ENCODE data around the gene TOP1. TPM values are rescaled to one million over a fixed set of nuclear protein-coding genes. Genes with fewer than 3 reads are reported as not detected.
A peak's percentile ranks its signal among the peaks of the same experiment; 100 is the strongest.

The TOP1 gene
- total RNA-seq, 1 donor from 2014 or later = 62.7 TPM

- Mint-ChIP-seq H3K36me3 (ENCODE audit: low read depth) (no peaks in the 10 kb centered on the region), H3K27me3 (no peaks in the 10 kb centered on the region), H3K4me3 (no peak overlapping the region), H3K9me3 (no peaks in the 10 kb centered on the region), H3K4me1 (peaks cover 47% of the 10 kb centered on the region), H3K27ac (no peak overlapping the region)
- ATAC-seq (ENCODE audit: low read depth) (no peak), DNase-seq (no peak)
- intact Hi-C loops (cut with micrococcal nuclease) = no loop called here
- no peak for TF ChIP-seq CTCF (IDR thresholded peaks at IDR 0.05)
- CTCF ChIA-PET = interaction anchor here (1.5 to 2.5 kb wide), 2 partner anchors 16 to 40 kb away, joined by 4 to 13 read pairs; no protein-coding TSS in a partner anchor
- POLR2A ChIA-PET = interaction anchor here (2.3 kb wide), 1 partner anchor 16 kb away, joined by 13 read pairs; no protein-coding TSS in a partner anchor
These were observed 21.6 kb upstream of the TOP1 start for GRCh38 chr20:41006936-41007474.

DNA sequence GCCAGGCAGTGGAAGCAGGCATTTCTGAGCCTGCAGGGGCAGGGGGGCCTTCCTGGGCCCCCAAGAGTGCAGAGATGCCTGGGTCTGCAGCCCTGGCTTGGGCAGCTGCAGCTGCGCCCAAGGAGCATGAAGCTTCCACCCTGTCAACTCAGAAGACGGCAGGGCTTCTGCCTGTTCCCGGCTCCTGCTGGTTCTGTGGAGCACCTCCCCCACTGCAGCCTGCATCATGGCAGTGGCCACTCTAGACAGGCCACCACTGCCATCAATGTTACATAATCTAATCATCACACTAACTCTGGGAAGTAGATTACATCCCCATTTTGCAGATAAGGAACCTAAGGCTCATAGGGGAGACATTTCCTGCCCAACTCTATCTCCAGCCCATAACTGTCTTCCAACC lies 21.1 kb upstream of the TOP1 start:
- CTCF ChIA-PET = interaction anchor here (2.5 kb wide), 1 partner anchor 16 kb away, joined by 13 read pairs; no protein-coding TSS in a partner anchor
- no peak for TF ChIP-seq CTCF (IDR thresholded peaks at IDR 0.05)
- Mint-ChIP-seq H3K9me3 (no peaks in the 10 kb centered on the region), H3K4me1 (peaks cover 52% of the 10 kb centered on the region), H3K4me3 (no peak overlapping the region), H3K36me3 (ENCODE audit: low read depth) (no peaks in the 10 kb centered on the region), H3K27me3 (no peaks in the 10 kb centered on the region), H3K27ac (peak overlapping the region; percentile 73)
- ATAC-seq (ENCODE audit: low read depth) (no peak), DNase-seq (no peak)
- intact Hi-C loops (cut with micrococcal nuclease) = no loop called here
- POLR2A ChIA-PET = interaction anchor here (2.3 to 5.9 kb wide), 3 partner anchors 15 to 22 kb away, joined by 13 to 148 read pairs (median 49); partner anchors contain the start of gene TOP1

GRCh38 chr20:41009946-41010345 lies 18.7 kb upstream of the TOP1 start:
- H3K27ac Mint-ChIP-seq = peak overlapping the region; percentile 18
- ATAC-seq (ENCODE audit: low read depth) = no peak

GRCh38 chr20:41011551-41012067 lies 17.0 kb upstream of the TOP1 start:
- Mint-ChIP-seq H3K4me1 (peaks cover 49% of the 10 kb centered on the region), H3K4me3 (peak overlapping the region; percentile 70), H3K27ac (peak overlapping the region; percentile 84), H3K27me3 (no peaks in the 10 kb centered on the region), H3K36me3 (ENCODE audit: low read depth) (no peaks in the 10 kb centered on the region), H3K9me3 (no peaks in the 10 kb centered on the region)
- POLR2A ChIA-PET = interaction anchor here (0.7 to 5.9 kb wide), 12 partner anchors 8 to 47 kb away, joined by 3 to 148 read pairs (median 4); partner anchors contain the start of gene TOP1
- CTCF ChIA-PET = interaction anchor here (0.8 to 4.5 kb wide), 7 partner anchors 12 to 83 kb away, joined by 3 to 45 read pairs (median 4); no protein-coding TSS in a partner anchor
- ATAC-seq (ENCODE audit: low read depth) (peak; percentile 94), DNase-seq (peak; percentile 40)
- TF ChIP-seq CTCF (IDR thresholded peaks at IDR 0.05) = no peak
- intact Hi-C loops (cut with micrococcal nuclease) = loop anchor here (1.0 to 2.0 kb wide), 5 partner anchors 8 to 43 kb away; partner anchors contain the start of gene TOP1

More at GRCh38 chr20:41009946-41010345, 18.7 kb upstream of the TOP1 start:
- POLR2A ChIA-PET = interaction anchor here (5.2 to 5.9 kb wide), 2 partner anchors 17 to 20 kb away, joined by 49 to 148 read pairs; partner anchors contain the start of gene TOP1
- no peak overlapping the region for H3K4me3 Mint-ChIP-seq
- DNase-seq = no peak
- intact Hi-C loops (cut with micrococcal nuclease) = loop anchor here (2.0 kb wide), 1 partner anchor 39 kb away; no protein-coding TSS in a partner anchor
- no peaks in the 10 kb centered on the region for H3K27me3 Mint-ChIP-seq
- H3K36me3 Mint-ChIP-seq (ENCODE audit: low read depth) = no peaks in the 10 kb centered on the region
- no peaks in the 10 kb centered on the region for H3K9me3 Mint-ChIP-seq
- peaks cover 49% of the 10 kb centered on the region for H3K4me1 Mint-ChIP-seq
- CTCF ChIA-PET = interaction anchor here (1.3 to 4.5 kb wide), 2 partner anchors 18 to 85 kb away, joined by 4 to 45 read pairs; no protein-coding TSS in a partner anchor
- no peak for TF ChIP-seq CTCF (IDR thresholded peaks at IDR 0.05)

- Mint-ChIP-seq H3K27me3 (no peaks in the 10 kb centered on the region), H3K4me1 (peaks cover 36% of the 10 kb centered on the region), H3K9me3 (no peaks in the 10 kb centered on the region), H3K27ac (no peak overlapping the region), H3K36me3 (ENCODE audit: low read depth) (no peaks in the 10 kb centered on the region), H3K4me3 (no peak overlapping the region)
- ChIA-PET POLR2A (no interaction called here), CTCF (interaction anchor here (1.3 kb wide), 1 partner anchor 24 kb away, joined by 4 read pairs; no protein-coding TSS in a partner anchor)
- DNase-seq (no peak), ATAC-seq (ENCODE audit: low read depth) (no peak)
- intact Hi-C loops (cut with micrococcal nuclease) = no loop called here
- TF ChIP-seq CTCF (IDR thresholded peaks at IDR 0.05) = no peak
These were observed 14.0 kb upstream of the TOP1 start for GRCh38 chr20:41014561-41015088.

All from activated B cell treated with CpG ODN at 0.5 μM for 24 hours (primary cell).